Mesenchymal stem cell (in vitro differentiated cells and primary cell): ENCODE measurements around the gene VEGFA.

Experiments used
- DNase-seq: peaks from one replicate; pipeline ENCODE4 v3.0.0-alpha.2; 2013
- H2AFZ ChIP-seq: one replicate; pipeline ENCODE4 v1.6.1; 2013; ENCODE audit warnings: low read depth, mild to moderate bottlenecking, control low read depth, inconsistent platforms, low read length, moderate library complexity
- H2AK5ac ChIP-seq: 2 replicates; pipeline ENCODE4 v1.6.1; 2013; ENCODE audit warnings: low read length, moderate library complexity, mild to moderate bottlenecking, inconsistent platforms; ENCODE audit not compliant: severe bottlenecking
- H2BK120ac ChIP-seq: one replicate; pipeline ENCODE4 v1.6.1; 2013; ENCODE audit warnings: low read depth, mild to moderate bottlenecking, inconsistent platforms, low read length, moderate library complexity
- H2BK12ac ChIP-seq, 2 experiments: one replicate each; pipeline ENCODE4 v1.6.1; 2013; ENCODE audit warnings: inconsistent platforms in 2 of 2, low read length in 2 of 2, mild to moderate bottlenecking in 2 of 2, moderate library complexity in 2 of 2, control low read depth in 1 of 2
- H2BK15ac ChIP-seq: one replicate; pipeline ENCODE4 v1.6.1; 2013; ENCODE audit warnings: mild to moderate bottlenecking, low read depth, inconsistent platforms; ENCODE audit not compliant: poor library complexity, severe bottlenecking
- H2BK5ac ChIP-seq: 2 replicates; pipeline ENCODE4 v1.6.1; 2013; ENCODE audit warnings: low read depth, mild to moderate bottlenecking, low read length, control low read depth, inconsistent platforms; ENCODE audit not compliant: poor library complexity, severe bottlenecking
- H3K14ac ChIP-seq, 2 experiments: one replicate each; pipeline ENCODE4 v1.6.1; 2013; ENCODE audit warnings: inconsistent platforms in 2 of 2, low read length in 2 of 2, control low read depth in 1 of 2, mild to moderate bottlenecking in 1 of 2, moderate library complexity in 1 of 2
- H3K18ac ChIP-seq, 2 experiments: one replicate each; pipeline ENCODE4 v1.6.1; 2013; ENCODE audit warnings: inconsistent platforms in 2 of 2, low read length in 2 of 2, control low read depth in 1 of 2, low read depth in 1 of 2, mild to moderate bottlenecking in 1 of 2
- H3K23ac ChIP-seq, 2 experiments: one replicate each; pipeline ENCODE4 v1.6.1; 2013; ENCODE audit warnings: inconsistent platforms in 2 of 2, low read length in 2 of 2, mild to moderate bottlenecking in 2 of 2, moderate library complexity in 2 of 2, control low read depth in 1 of 2
- H3K27ac ChIP-seq: 2 replicates; pipeline ENCODE4 v1.5.1; 2013; ENCODE audit warnings: mild to moderate bottlenecking, moderate library complexity, low read length, control low read depth, inconsistent platforms; ENCODE audit not compliant: poor library complexity, severe bottlenecking
- H3K27me3 ChIP-seq, 2 experiments: 2 replicates each; pipeline versions ENCODE4 v1.6.1 to v1.7.0; 2013; ENCODE audit warnings: low read length in 2 of 2, mild to moderate bottlenecking in 2 of 2, moderate library complexity in 2 of 2, control low read depth in 1 of 2, inconsistent platforms in 1 of 2; ENCODE audit not compliant: control insufficient read depth in 1 of 2, insufficient read depth in 1 of 2
- H3K36me3 ChIP-seq, 2 experiments: 2 replicates each; pipeline versions ENCODE4 v1.6.1 to v1.7.0; 2013; ENCODE audit warnings: low read length in 2 of 2, control low read depth in 1 of 2, inconsistent platforms in 1 of 2, low read depth in 1 of 2, mild to moderate bottlenecking in 1 of 2; ENCODE audit not compliant: insufficient read depth in 2 of 2, control insufficient read depth in 1 of 2
- H3K4ac ChIP-seq, 2 experiments: one replicate each; pipeline ENCODE4 v1.6.1; 2013; ENCODE audit warnings: inconsistent platforms in 2 of 2, low read length in 2 of 2, mild to moderate bottlenecking in 2 of 2, moderate library complexity in 2 of 2, control low read depth in 1 of 2, low read depth in 1 of 2
- H3K4me1 ChIP-seq: 2 replicates; pipeline ENCODE4 v1.6.1; 2013; ENCODE audit warnings: low read depth, low read length, control low read depth; ENCODE audit not compliant: control insufficient read depth, insufficient read depth
- H3K4me2 ChIP-seq: 2 replicates; pipeline ENCODE4 v1.6.1; 2013; ENCODE audit warnings: low read length, mild to moderate bottlenecking, inconsistent platforms; ENCODE audit not compliant: poor library complexity, severe bottlenecking
- H3K4me3 ChIP-seq, 2 experiments: 2 replicates each; pipeline versions ENCODE4 v1.5.1 to v1.7.0; 2013; ENCODE audit warnings: low read length in 2 of 2, mild to moderate bottlenecking in 2 of 2, control low read depth in 1 of 2, low read depth in 1 of 2; ENCODE audit not compliant: insufficient read depth in 1 of 2
- H3K79me1 ChIP-seq: replicated peaks from 2 replicates; pipeline ENCODE4 v1.6.1; 2013; ENCODE audit warnings: mild to moderate bottlenecking, control low read depth, low read length, inconsistent platforms; ENCODE audit not compliant: poor library complexity, severe bottlenecking
- H3K9ac ChIP-seq: 2 replicates; pipeline ENCODE4 v1.7.0; 2013; ENCODE audit warnings: mild to moderate bottlenecking, low read length, moderate library complexity
- H3K9me3 ChIP-seq: 2 replicates; pipeline ENCODE4 v1.7.0; 2013; ENCODE audit warnings: mild to moderate bottlenecking, low read length; ENCODE audit not compliant: control insufficient read depth
- H4K8ac ChIP-seq: one replicate; pipeline ENCODE4 v1.6.1; 2013; ENCODE audit warnings: inconsistent platforms, mild to moderate bottlenecking, low read length, moderate library complexity
- H4K91ac ChIP-seq: one replicate; pipeline ENCODE4 v1.6.1; 2013; ENCODE audit warnings: mild to moderate bottlenecking, low read length, inconsistent platforms
- WGBS: methylation state at CpG from one replicate; pipeline ENCODE4 v1.1.7; 2013; ENCODE audit warnings: mixed read lengths; 5-methylcytosine and 5-hydroxymethylcytosine counted together

Gene VEGFA

DNA sequence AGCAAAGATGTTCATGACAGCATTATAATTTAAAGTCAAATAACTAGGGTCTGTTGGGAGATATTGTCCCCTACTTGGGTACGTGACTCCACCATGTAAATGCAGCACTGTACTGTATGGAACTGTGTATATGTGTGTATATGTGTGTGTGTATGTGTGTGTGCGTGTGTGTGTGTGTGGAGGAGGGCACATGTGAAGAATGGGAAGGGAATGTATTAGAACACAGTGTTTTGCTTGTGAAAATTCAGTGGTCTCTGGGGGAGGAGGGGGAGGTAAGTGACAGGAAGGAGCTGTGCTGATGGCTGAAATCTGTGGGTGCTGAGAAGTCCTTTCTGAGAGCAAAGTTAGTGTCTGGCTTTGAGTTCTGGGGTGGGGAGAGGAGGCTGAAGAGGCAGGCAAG, 23.9 kb upstream of the VEGFA start:
- Histone ChIP-seq H3K18ac (no peak overlapping the region), H3K4me3 (no peak overlapping the region), H2BK12ac (no peak overlapping the region), H2BK120ac (no peak overlapping the region), H3K4ac (no peak overlapping the region), H2BK15ac (no peak overlapping the region), H3K9me3 (no peaks in the 10 kb centered on the region), H3K14ac (no peak overlapping the region), H3K36me3 (no peaks in the 10 kb centered on the region), H2AK5ac (no peak overlapping the region), H3K4me2 (no peak overlapping the region), H3K27me3 (peaks cover 4 to 18% of the 10 kb centered on the region in 2 experiments), H4K91ac (no peak overlapping the region), H3K79me1 (no peaks in the 10 kb centered on the region), H2BK5ac (no peak overlapping the region), H2AFZ (no peak overlapping the region), H4K8ac (peak overlapping the region; percentile 7), H3K27ac (no peak overlapping the region), H3K9ac (peak overlapping the region; percentile 48), H3K4me1 (no peaks in the 10 kb centered on the region), H3K23ac (no peak overlapping the region)
- DNase-seq, result no peak
- WGBS, result 85% methylated on average over 2 of the region's 2 CpGs

DNA sequence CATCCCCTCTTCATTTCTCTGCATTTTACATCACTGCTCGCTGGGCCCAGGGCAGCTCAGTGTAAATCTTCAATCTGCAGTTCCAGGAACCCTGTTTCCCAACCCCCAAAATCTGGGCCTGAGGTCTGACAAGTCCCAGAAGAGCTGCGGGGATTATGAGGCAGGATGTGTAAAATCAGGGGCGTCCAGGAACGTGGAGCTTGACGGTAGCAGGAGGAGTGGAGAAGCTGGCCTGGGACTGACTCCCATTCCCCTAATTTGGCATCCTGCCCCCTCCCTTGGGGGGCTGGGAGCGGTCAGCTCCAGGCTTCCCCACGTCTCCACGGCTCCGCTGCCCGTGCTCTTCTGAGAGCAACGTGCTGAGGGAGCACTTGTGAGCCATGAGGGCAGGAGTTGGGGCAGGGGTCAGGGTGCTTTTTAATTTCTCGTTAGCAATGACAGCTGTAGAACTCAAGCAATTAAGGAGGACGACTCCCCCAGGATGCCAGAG, 23.4 kb upstream of the VEGFA start:
- WGBS, result 31% methylated on average over 10 of the region's 13 CpGs
- Histone ChIP-seq H2AFZ (no peak overlapping the region), H2BK12ac (no peak overlapping the region)

DNA sequence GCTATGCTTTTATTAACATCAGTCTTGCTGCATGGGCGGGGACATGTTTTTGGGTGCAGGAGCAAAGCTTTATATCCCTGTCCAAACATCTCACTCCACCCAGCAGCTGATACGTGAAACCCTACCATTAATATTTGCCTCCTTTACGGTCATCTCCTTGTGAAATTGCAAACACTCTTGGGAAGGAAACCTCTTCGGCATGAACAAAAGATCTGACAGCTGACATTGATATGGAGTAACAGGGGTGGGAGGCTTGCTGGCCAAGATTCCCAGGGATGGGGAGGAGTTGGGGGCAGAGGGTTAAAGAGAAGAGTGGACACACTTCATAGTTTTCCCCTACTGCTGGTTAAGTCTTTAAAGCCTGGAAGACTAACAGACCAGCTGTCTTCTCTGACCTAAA, 22.2 kb upstream of the VEGFA start:
- Histone ChIP-seq H3K23ac (no peak overlapping the region), H3K36me3 (no peaks in the 10 kb centered on the region), H4K91ac (no peak overlapping the region), H2BK5ac (no peak overlapping the region), H3K79me1 (no peaks in the 10 kb centered on the region), H3K4ac (no peak overlapping the region), H3K27me3 (peaks cover 4 to 18% of the 10 kb centered on the region in 2 experiments), H3K4me3 (no peak overlapping the region), H2BK120ac (no peak overlapping the region), H3K9me3 (no peaks in the 10 kb centered on the region), H3K18ac (no peak overlapping the region), H3K4me1 (no peaks in the 10 kb centered on the region), H2BK12ac (no peak overlapping the region), H3K9ac (no peak overlapping the region), H4K8ac (no peak overlapping the region), H3K27ac (no peak overlapping the region), H3K4me2 (no peak overlapping the region), H2BK15ac (no peak overlapping the region), H2AK5ac (no peak overlapping the region), H2AFZ (no peak overlapping the region), H3K14ac (no peak overlapping the region)
- WGBS, result 96% methylated on average over 3 of the region's 4 CpGs
- DNase-seq, result no peak

More for the DNA sequence above, 23.4 kb upstream of the VEGFA start:
- Histone ChIP-seq H3K79me1 (no peaks in the 10 kb centered on the region), H3K14ac (no peak overlapping the region), H2BK15ac (no peak overlapping the region), H2AK5ac (no peak overlapping the region), H3K4me1 (no peaks in the 10 kb centered on the region), H3K4me2 (no peak overlapping the region), H4K8ac (peak overlapping the region; percentile 29), H3K27me3 (peaks cover 4 to 18% of the 10 kb centered on the region in 2 experiments), H4K91ac (no peak overlapping the region), H3K23ac (no peak overlapping the region), H3K9me3 (no peaks in the 10 kb centered on the region), H3K4ac (no peak overlapping the region), H3K36me3 (no peaks in the 10 kb centered on the region), H3K27ac (no peak overlapping the region), H3K4me3 (no peak overlapping the region), H2BK5ac (no peak overlapping the region), H2BK120ac (no peak overlapping the region), H3K18ac (no peak overlapping the region), H3K9ac (peak overlapping the region; percentile 48)
- no peak for DNase-seq

DNA sequence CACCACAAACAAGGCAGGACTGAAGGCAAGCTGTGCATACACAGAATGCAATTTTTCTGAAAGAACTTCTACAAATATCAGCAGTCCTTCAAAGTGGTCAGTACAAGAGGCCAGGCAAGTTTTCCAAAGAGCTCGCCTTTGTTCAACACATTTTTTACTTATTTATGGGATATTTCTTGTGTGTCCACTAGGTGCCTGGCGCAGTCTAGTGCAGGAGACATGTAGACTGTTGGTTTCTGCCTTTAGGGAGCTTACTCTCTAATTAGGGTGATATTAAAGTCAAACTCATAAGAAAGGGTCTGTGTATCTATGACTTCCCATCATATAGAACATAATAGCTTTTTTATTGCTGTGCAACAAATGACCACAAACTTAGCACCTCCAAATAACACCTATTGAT, 21.2 kb upstream of the VEGFA start:
- Histone ChIP-seq H3K4ac (no peak overlapping the region), H3K79me1 (no peaks in the 10 kb centered on the region), H3K4me2 (no peak overlapping the region), H3K4me1 (no peaks in the 10 kb centered on the region), H3K23ac (no peak overlapping the region), H2BK12ac (no peak overlapping the region), H4K8ac (no peak overlapping the region), H3K27ac (no peak overlapping the region), H2BK120ac (no peak overlapping the region), H3K9me3 (no peaks in the 10 kb centered on the region), H2AK5ac (no peak overlapping the region), H4K91ac (no peak overlapping the region), H2BK5ac (no peak overlapping the region), H2BK15ac (no peak overlapping the region), H2AFZ (no peak overlapping the region), H3K14ac (no peak overlapping the region), H3K36me3 (no peaks in the 10 kb centered on the region), H3K4me3 (no peak overlapping the region), H3K27me3 (peaks cover 4 to 18% of the 10 kb centered on the region in 2 experiments), H3K18ac (no peak overlapping the region), H3K9ac (no peak overlapping the region)
- DNase-seq, result no peak
- WGBS, result 100% methylated on average over 1 of the region's 2 CpGs
